NCI-H2196 (cell line): Measurements from ENCODE around the gene BDNF.

Source experiments
- DNase-seq: peaks from one replicate; lab custom pipeline; 2025; ENCODE audit not compliant: unreplicated experiment; lab: John Stamatoyannopoulos, UW

The BDNF gene

GRCh38 chr11:27707676-27708075, 7.4 kb upstream of the BDNF start:
- DNase-seq = no peak

GRCh38 chr11:27705873-27706820, 5.9 kb upstream of the BDNF start:
- DNase-seq = no peak

GRCh38 chr11:27703481-27703880, 3.2 kb upstream of the BDNF start:
- DNase-seq = no peak

- no peak for DNase-seq
Measured at GRCh38 chr11:27702811-27703210, 2.6 kb upstream of the BDNF start.

GRCh38 chr11:27701355-27702105, 1.3 kb upstream of the BDNF start:
- DNase-seq = no peak

GRCh38 chr11:27699926-27700350, 317 bp downstream of the BDNF start:
- DNase-seq = no peak

GRCh38 chr11:27699242-27699925, 871 bp downstream of the BDNF start:
- DNase-seq = no peak

- peak; percentile 59 for DNase-seq
Measured at GRCh38 chr11:27698872-27699241, 1.4 kb downstream of the BDNF start.

- DNase-seq = no peak
Measured at GRCh38 chr11:27697679-27698275, 2.5 kb downstream of the BDNF start.

GRCh38 chr11:27696961-27697360, 3.3 kb downstream of the BDNF start:
- DNase-seq = no peak

GRCh38 chr11:27696115-27696514, 4.1 kb downstream of the BDNF start:
- DNase-seq = no peak

GRCh38 chr11:27694992-27695391, 5.3 kb downstream of the BDNF start:
- peak; percentile 8 for DNase-seq

GRCh38 chr11:27693398-27693797, 6.9 kb downstream of the BDNF start:
- no peak for DNase-seq

GRCh38 chr11:27692781-27693180, 7.5 kb downstream of the BDNF start:
- DNase-seq = no peak

- DNase-seq = no peak
Measured at GRCh38 chr11:27688076-27688475, 12.2 kb downstream of the BDNF start.

GRCh38 chr11:27681664-27682063, 18.6 kb downstream of the BDNF start:
- no peak for DNase-seq

- DNase-seq = no peak
Measured at GRCh38 chr11:27679136-27680015, 20.9 kb downstream of the BDNF start.

- DNase-seq = no peak
Measured at GRCh38 chr11:27678242-27678641, 22.0 kb downstream of the BDNF start.

- no peak for DNase-seq
Measured at GRCh38 chr11:27677108-27677507, 23.1 kb downstream of the BDNF start.

- no peak for DNase-seq
Measured at GRCh38 chr11:27673979-27674663, 26.1 kb downstream of the BDNF start.
